ENCODE results near the gene RNF112.

Gene RNF112

GRCh38 chr17:19408346-19408710, 2.7 kb upstream of the RNF112 start:
- Histone ChIP-seq H3K9me3 (ENCODE audit: control insufficient read depth, insufficient read depth, low read length) (no peaks in the 10 kb centered on the region), H3K4me1 (ENCODE audit: insufficient read depth, low read length) (peaks cover 15% of the 10 kb centered on the region), H3K9ac (ENCODE audit: low read depth, low read length) (no peak overlapping the region), H3K36me3 (ENCODE audit: insufficient read depth, low read length) (no peaks in the 10 kb centered on the region)

- Histone ChIP-seq H3K4me1 (ENCODE audit: insufficient read depth, low read length) (peaks cover 15% of the 10 kb centered on the region), H3K9ac (ENCODE audit: low read depth, low read length) (no peak overlapping the region), H3K9me3 (ENCODE audit: control insufficient read depth, insufficient read depth, low read length) (no peaks in the 10 kb centered on the region), H3K36me3 (ENCODE audit: insufficient read depth, low read length) (no peaks in the 10 kb centered on the region)
Observed at GRCh38 chr17:19409066-19409465, 2.0 kb upstream of the RNF112 start.

- H3K4me1 ChIP-seq (ENCODE audit: insufficient read depth, low read length) = peaks cover 15% of the 10 kb centered on the region
- no peak overlapping the region for H3K9ac ChIP-seq (ENCODE audit: low read depth, low read length)
- H3K9me3 ChIP-seq (ENCODE audit: control insufficient read depth, insufficient read depth, low read length) = no peaks in the 10 kb centered on the region
- H3K36me3 ChIP-seq (ENCODE audit: insufficient read depth, low read length) = no peaks in the 10 kb centered on the region
Observed at GRCh38 chr17:19409509-19409908, 1.5 kb upstream of the RNF112 start.

- Histone ChIP-seq H3K36me3 (ENCODE audit: insufficient read depth, low read length) (no peaks in the 10 kb centered on the region), H3K4me1 (ENCODE audit: insufficient read depth, low read length) (peaks cover 15% of the 10 kb centered on the region), H3K9ac (ENCODE audit: low read depth, low read length) (no peak overlapping the region), H3K9me3 (ENCODE audit: control insufficient read depth, insufficient read depth, low read length) (no peaks in the 10 kb centered on the region)
Observed at GRCh38 chr17:19410091-19410490, 941 bp upstream of the RNF112 start.

GRCh38 chr17:19411631-19412030, 599 bp downstream of the RNF112 start:
- H3K4me1 ChIP-seq (ENCODE audit: insufficient read depth, low read length) = peaks cover 15% of the 10 kb centered on the region
- H3K9me3 ChIP-seq (ENCODE audit: control insufficient read depth, insufficient read depth, low read length) = no peaks in the 10 kb centered on the region
- H3K9ac ChIP-seq (ENCODE audit: low read depth, low read length) = no peak overlapping the region
- no peaks in the 10 kb centered on the region for H3K36me3 ChIP-seq (ENCODE audit: insufficient read depth, low read length)

- Histone ChIP-seq H3K9ac (ENCODE audit: low read depth, low read length) (no peak overlapping the region), H3K9me3 (ENCODE audit: control insufficient read depth, insufficient read depth, low read length) (no peaks in the 10 kb centered on the region), H3K4me1 (ENCODE audit: insufficient read depth, low read length) (peaks cover 15% of the 10 kb centered on the region), H3K36me3 (ENCODE audit: insufficient read depth, low read length) (no peaks in the 10 kb centered on the region)
Observed at GRCh38 chr17:19412510-19412909, 1.5 kb downstream of the RNF112 start.

- Histone ChIP-seq H3K36me3 (ENCODE audit: insufficient read depth, low read length) (no peaks in the 10 kb centered on the region), H3K4me1 (ENCODE audit: insufficient read depth, low read length) (peaks cover 15% of the 10 kb centered on the region), H3K9ac (ENCODE audit: low read depth, low read length) (no peak overlapping the region), H3K9me3 (ENCODE audit: control insufficient read depth, insufficient read depth, low read length) (no peaks in the 10 kb centered on the region)
Observed at GRCh38 chr17:19412984-19413383, 2.0 kb downstream of the RNF112 start.

- Histone ChIP-seq H3K9me3 (ENCODE audit: control insufficient read depth, insufficient read depth, low read length) (no peaks in the 10 kb centered on the region), H3K4me1 (ENCODE audit: insufficient read depth, low read length) (peaks cover 15% of the 10 kb centered on the region), H3K36me3 (ENCODE audit: insufficient read depth, low read length) (no peaks in the 10 kb centered on the region), H3K9ac (ENCODE audit: low read depth, low read length) (no peak overlapping the region)
Observed at GRCh38 chr17:19413761-19414160, 2.7 kb downstream of the RNF112 start.

- peaks cover 10% of the 10 kb centered on the region; the same call in 1 of the 2 replicates for H3K4me1 ChIP-seq (ENCODE audit: insufficient read depth, low read length)
- H3K36me3 ChIP-seq (ENCODE audit: insufficient read depth, low read length) = no peaks in the 10 kb centered on the region
- no peak overlapping the region for H3K9ac ChIP-seq (ENCODE audit: low read depth, low read length)
- H3K9me3 ChIP-seq (ENCODE audit: control insufficient read depth, insufficient read depth, low read length) = no peaks in the 10 kb centered on the region
Observed at GRCh38 chr17:19414396-19415280, 3.6 kb downstream of the RNF112 start.

- H3K9me3 ChIP-seq (ENCODE audit: control insufficient read depth, insufficient read depth, low read length) = no peaks in the 10 kb centered on the region
- no peaks in the 10 kb centered on the region for H3K36me3 ChIP-seq (ENCODE audit: insufficient read depth, low read length)
- H3K4me1 ChIP-seq (ENCODE audit: insufficient read depth, low read length) = peaks cover 6% of the 10 kb centered on the region; the same call in 1 of the 2 replicates
- no peak overlapping the region for H3K9ac ChIP-seq (ENCODE audit: low read depth, low read length)
Observed at GRCh38 chr17:19415311-19415710, 4.3 kb downstream of the RNF112 start.

GRCh38 chr17:19415806-19416775, 5.1 kb downstream of the RNF112 start:
- no peaks in the 10 kb centered on the region for H3K36me3 ChIP-seq (ENCODE audit: insufficient read depth, low read length)
- H3K9ac ChIP-seq (ENCODE audit: low read depth, low read length) = no peak overlapping the region
- no peaks in the 10 kb centered on the region for H3K4me1 ChIP-seq (ENCODE audit: insufficient read depth, low read length)
- H3K9me3 ChIP-seq (ENCODE audit: control insufficient read depth, insufficient read depth, low read length) = no peaks in the 10 kb centered on the region

- Histone ChIP-seq H3K9me3 (ENCODE audit: control insufficient read depth, insufficient read depth, low read length) (no peaks in the 10 kb centered on the region), H3K36me3 (ENCODE audit: insufficient read depth, low read length) (no peaks in the 10 kb centered on the region), H3K9ac (ENCODE audit: low read depth, low read length) (no peak overlapping the region), H3K4me1 (ENCODE audit: insufficient read depth, low read length) (no peaks in the 10 kb centered on the region)
Observed at GRCh38 chr17:19417611-19418010, 6.6 kb downstream of the RNF112 start.

- Histone ChIP-seq H3K9ac (ENCODE audit: low read depth, low read length) (no peak overlapping the region), H3K9me3 (ENCODE audit: control insufficient read depth, insufficient read depth, low read length) (no peaks in the 10 kb centered on the region), H3K4me1 (ENCODE audit: insufficient read depth, low read length) (no peaks in the 10 kb centered on the region)
Observed at GRCh38 chr17:19418251-19418992, 7.4 kb downstream of the RNF112 start.

GRCh38 chr17:19421219-19421618, 10.2 kb downstream of the RNF112 start:
- Histone ChIP-seq H3K36me3 (ENCODE audit: insufficient read depth, low read length) (no peaks in the 10 kb centered on the region), H3K4me1 (ENCODE audit: insufficient read depth, low read length) (peaks cover under 1% of the 10 kb centered on the region; the same call in 1 of the 2 replicates), H3K9me3 (ENCODE audit: control insufficient read depth, insufficient read depth, low read length) (no peaks in the 10 kb centered on the region)

More at GRCh38 chr17:19418251-19418992, 7.4 kb downstream of the RNF112 start:
- H3K36me3 ChIP-seq (ENCODE audit: insufficient read depth, low read length) = no peaks in the 10 kb centered on the region

More at GRCh38 chr17:19421219-19421618, 10.2 kb downstream of the RNF112 start:
- no peak overlapping the region for H3K9ac ChIP-seq (ENCODE audit: low read depth, low read length)
